Endodermal cell (in vitro differentiated cells): ENCODE data around the gene KRT83. TPM values are rescaled to one million over a fixed set of nuclear protein-coding genes. Genes with fewer than 3 reads are reported as not detected.

ENCODE experiments used
- DNase-seq: peaks from one replicate; pipeline ENCODE4 v3.0.0-alpha.2; 2017
- H3K27ac ChIP-seq: 2 replicates; pipeline ENCODE4 v1.5.1; 2013; ENCODE audit warnings: mild to moderate bottlenecking, low read depth, low read length, moderate library complexity
- H3K27me3 ChIP-seq: 2 replicates; pipeline ENCODE4 v1.6.1; 2013; ENCODE audit warnings: mild to moderate bottlenecking, low read length, moderate library complexity; ENCODE audit not compliant: insufficient read depth, control insufficient read depth, poor library complexity, severe bottlenecking
- H3K36me3 ChIP-seq: 2 replicates; pipeline ENCODE4 v1.7.0; 2013; ENCODE audit warnings: mild to moderate bottlenecking, low read length, moderate library complexity; ENCODE audit not compliant: control insufficient read depth, insufficient read depth
- H3K4me1 ChIP-seq: one replicate; pipeline ENCODE4 v1.7.0; 2013; ENCODE audit warnings: low read length; ENCODE audit not compliant: control insufficient read depth, insufficient read depth
- H3K4me3 ChIP-seq: 2 replicates; pipeline ENCODE4 v1.5.1; 2013; ENCODE audit warnings: mild to moderate bottlenecking, low read length, moderate library complexity
- H3K9ac ChIP-seq: 2 replicates; pipeline ENCODE4 v1.6.1; 2013; ENCODE audit warnings: mild to moderate bottlenecking, low read length, moderate library complexity; ENCODE audit not compliant: poor library complexity, severe bottlenecking; ENCODE audit errors: extremely low read depth
- H3K9me3 ChIP-seq: 2 replicates; pipeline ENCODE4 v1.6.1; 2013; ENCODE audit warnings: mild to moderate bottlenecking, low read length, moderate library complexity; ENCODE audit not compliant: control insufficient read depth
- H3K27ac Mint-ChIP-seq: 2 replicates; pipeline ENCODE4 v1.8.0; 2020; ENCODE audit warnings: mixed read lengths
- H3K27me3 Mint-ChIP-seq: 2 replicates; pipeline ENCODE4 v1.8.0; 2021; ENCODE audit warnings: mild to moderate bottlenecking, mixed read lengths; ENCODE audit not compliant: insufficient read depth
- H3K36me3 Mint-ChIP-seq: 2 replicates; pipeline ENCODE4 v1.8.0; 2020; ENCODE audit warnings: low read depth, mixed read lengths
- H3K4me1 Mint-ChIP-seq: 2 replicates; pipeline ENCODE4 v1.8.0; 2020; ENCODE audit warnings: mixed read lengths
- H3K4me3 Mint-ChIP-seq: 2 replicates; pipeline ENCODE4 v1.8.0; 2020; ENCODE audit warnings: mild to moderate bottlenecking, moderate library complexity, mixed read lengths
- H3K9me3 Mint-ChIP-seq: 2 replicates; pipeline ENCODE4 v1.8.0; 2020; ENCODE audit warnings: mild to moderate bottlenecking, mixed read lengths
- WGBS, 2 experiments: methylation state at CpG; one replicate each; pipeline versions ENCODE4 v1.1.5 to v1.1.7; 2013; ENCODE audit warnings: missing lambda C conversion rate in 2 of 2, mixed read lengths in 1 of 2; ENCODE audit not compliant: insufficient coverage in 1 of 2, insufficient read length in 1 of 2; 5-methylcytosine and 5-hydroxymethylcytosine counted together
- total RNA-seq, 2 donors: library from RNA; stranded (reverse); fragmentation: NEBNext Ultra II Directional in 1 of 2; extraction: Animal tissue kit (Norgen Biotek cat#: 25700) in 1 of 2; gene quantifications; 2 replicates in 1 of 2; 3 replicates in 1 of 2; pipeline ENCODE4 v1.2.1, GENCODE V29; 2021
- TF ChIP-seq, protein P1 (sequence below): fragments of 200-600 bp; sonication (generic); conservative IDR thresholded peaks from 2 replicates; pipeline ENCODE4 v1.5.0; 2021; ENCODE audit warnings: antibody characterized with exemption, mild to moderate bottlenecking

Gene KRT83
- total RNA-seq, 2 donors from 2014 or later: not detected

DNA sequence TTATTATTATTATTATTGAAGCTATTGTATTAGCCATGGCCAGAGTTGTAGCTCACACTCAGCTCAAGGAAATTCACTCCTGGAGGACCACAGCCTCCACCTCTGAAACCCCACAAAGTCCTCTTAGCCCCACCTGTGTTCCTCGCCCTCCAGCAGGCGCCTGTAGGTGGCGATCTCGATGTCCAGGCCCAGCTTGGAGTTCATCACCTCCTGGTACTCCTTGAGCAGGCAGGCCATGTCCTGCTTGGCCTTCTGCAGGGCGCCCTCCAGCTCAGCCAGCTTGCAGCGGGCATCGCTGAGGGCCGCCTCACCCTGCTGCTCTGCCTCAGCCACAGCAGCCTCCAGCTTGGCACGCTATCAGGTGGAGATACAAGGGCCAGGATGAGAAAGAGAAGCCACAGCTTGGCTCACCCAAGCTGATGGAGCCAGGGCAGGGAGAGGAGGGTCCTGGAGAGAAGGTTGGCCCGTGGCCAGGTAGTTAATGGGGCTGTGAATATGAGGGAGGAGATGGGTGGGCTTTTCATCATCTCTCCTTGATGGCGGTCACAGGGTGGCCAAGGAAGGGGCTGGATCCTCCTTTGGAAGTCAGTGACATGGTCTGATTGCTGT, 41.0 kb upstream of the KRT83 start:
- Mint-ChIP-seq H3K36me3 (no peaks in the 10 kb centered on the region), H3K27me3 (peaks cover 8% of the 10 kb centered on the region), H3K4me1 (no peaks in the 10 kb centered on the region), H3K9me3 (no peaks in the 10 kb centered on the region), H3K27ac (no peak overlapping the region), H3K4me3 (no peak overlapping the region)
- H3K36me3 ChIP-seq: no peaks in the 10 kb centered on the region
- no peak overlapping the region for H3K27ac ChIP-seq
- TF ChIP-seq, protein P1, sequence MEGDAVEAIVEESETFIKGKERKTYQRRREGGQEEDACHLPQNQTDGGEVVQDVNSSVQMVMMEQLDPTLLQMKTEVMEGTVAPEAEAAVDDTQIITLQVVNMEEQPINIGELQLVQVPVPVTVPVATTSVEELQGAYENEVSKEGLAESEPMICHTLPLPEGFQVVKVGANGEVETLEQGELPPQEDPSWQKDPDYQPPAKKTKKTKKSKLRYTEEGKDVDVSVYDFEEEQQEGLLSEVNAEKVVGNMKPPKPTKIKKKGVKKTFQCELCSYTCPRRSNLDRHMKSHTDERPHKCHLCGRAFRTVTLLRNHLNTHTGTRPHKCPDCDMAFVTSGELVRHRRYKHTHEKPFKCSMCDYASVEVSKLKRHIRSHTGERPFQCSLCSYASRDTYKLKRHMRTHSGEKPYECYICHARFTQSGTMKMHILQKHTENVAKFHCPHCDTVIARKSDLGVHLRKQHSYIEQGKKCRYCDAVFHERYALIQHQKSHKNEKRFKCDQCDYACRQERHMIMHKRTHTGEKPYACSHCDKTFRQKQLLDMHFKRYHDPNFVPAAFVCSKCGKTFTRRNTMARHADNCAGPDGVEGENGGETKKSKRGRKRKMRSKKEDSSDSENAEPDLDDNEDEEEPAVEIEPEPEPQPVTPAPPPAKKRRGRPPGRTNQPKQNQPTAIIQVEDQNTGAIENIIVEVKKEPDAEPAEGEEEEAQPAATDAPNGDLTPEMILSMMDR: peak; percentile 76
- WGBS, 2 experiments: 86 to 87% methylated on average over 10 to 11 of the region's 11 CpGs
- H3K9me3 ChIP-seq: no peaks in the 10 kb centered on the region
- H3K4me1 ChIP-seq: no peaks in the 10 kb centered on the region
- H3K27me3 ChIP-seq: peaks cover 1% of the 10 kb centered on the region
- DNase-seq: peak; percentile 87
- H3K9ac ChIP-seq: no peak overlapping the region
- no peak overlapping the region for H3K4me3 ChIP-seq

DNA sequence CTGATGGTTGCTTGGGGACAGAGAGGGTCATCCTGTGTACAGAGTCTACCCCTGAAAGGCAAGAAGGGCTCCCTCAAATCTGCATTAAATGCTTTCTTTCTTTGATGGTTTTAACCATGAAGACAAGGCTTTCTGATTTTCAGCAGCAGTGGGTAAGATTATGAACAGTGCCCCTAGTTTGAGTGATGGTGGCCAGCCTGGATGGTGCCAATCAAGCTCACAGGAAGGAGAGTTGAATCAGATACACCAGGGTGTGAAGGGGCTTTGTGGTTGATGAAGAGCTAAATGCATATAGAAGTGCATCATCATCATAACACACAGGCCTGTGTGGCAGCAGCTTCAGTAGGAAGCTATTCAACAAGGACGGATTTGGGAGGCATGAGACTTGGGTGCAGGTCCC, 40.4 kb upstream of the KRT83 start:
- no peaks in the 10 kb centered on the region for H3K36me3 ChIP-seq
- no peak for DNase-seq
- Mint-ChIP-seq H3K4me3 (no peak overlapping the region), H3K27ac (no peak overlapping the region), H3K9me3 (no peaks in the 10 kb centered on the region), H3K27me3 (peaks cover 8% of the 10 kb centered on the region), H3K4me1 (no peaks in the 10 kb centered on the region), H3K36me3 (no peaks in the 10 kb centered on the region)
- H3K4me3 ChIP-seq: no peak overlapping the region
- H3K4me1 ChIP-seq: no peaks in the 10 kb centered on the region
- no peaks in the 10 kb centered on the region for H3K27me3 ChIP-seq
- no peak overlapping the region for H3K27ac ChIP-seq
- TF ChIP-seq, protein P1: no peak
- H3K9ac ChIP-seq: no peak overlapping the region
- H3K9me3 ChIP-seq: no peaks in the 10 kb centered on the region
- WGBS, 2 experiments: 93 to 100% methylated on average over 1 of the region's 1 CpG

DNA sequence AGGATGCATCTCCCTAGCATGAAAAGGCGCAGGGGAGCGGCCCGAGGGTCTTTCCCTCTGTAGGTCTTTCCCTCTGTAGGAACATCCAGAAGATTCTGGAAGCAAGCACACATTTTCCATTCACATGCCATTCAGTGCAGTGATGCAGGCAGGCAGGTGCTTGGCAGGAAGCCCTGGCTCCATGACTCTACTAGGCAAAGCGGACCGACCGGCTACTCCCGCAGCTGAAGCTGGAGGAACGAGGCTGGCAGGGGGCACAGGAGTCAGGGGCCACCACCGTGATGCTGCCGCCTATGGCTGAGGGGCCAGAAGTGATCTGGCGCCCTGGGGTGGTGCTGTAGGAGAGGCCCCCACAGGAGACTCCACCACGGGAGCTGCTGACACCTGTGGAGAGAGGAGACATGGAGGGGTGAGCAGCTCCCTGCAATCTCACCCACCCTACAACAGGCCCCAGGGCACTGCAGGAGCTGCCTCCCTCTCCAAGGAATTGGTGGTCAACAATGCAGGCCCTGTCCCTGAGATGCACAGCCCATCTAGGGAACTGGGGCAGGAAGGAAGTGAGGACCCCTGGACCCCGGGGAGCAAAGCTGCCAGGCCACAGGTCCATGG, 39.6 kb upstream of the KRT83 start:
- TF ChIP-seq, protein P1: no peak
- 89 to 92% methylated on average over 8 to 13 of the region's 13 CpGs for WGBS, 2 experiments
- no peaks in the 10 kb centered on the region for H3K4me1 Mint-ChIP-seq

More for the DNA sequence above, 39.6 kb upstream of the KRT83 start:
- Histone ChIP-seq H3K27me3 (no peaks in the 10 kb centered on the region), H3K4me1 (no peaks in the 10 kb centered on the region), H3K4me3 (no peak overlapping the region), H3K9me3 (no peaks in the 10 kb centered on the region), H3K36me3 (no peaks in the 10 kb centered on the region), H3K9ac (no peak overlapping the region), H3K27ac (no peak overlapping the region)
- H3K4me3 Mint-ChIP-seq: no peak overlapping the region
- no peak overlapping the region for H3K27ac Mint-ChIP-seq
- DNase-seq: no peak
- H3K36me3 Mint-ChIP-seq: no peaks in the 10 kb centered on the region
- no peaks in the 10 kb centered on the region for H3K9me3 Mint-ChIP-seq
- H3K27me3 Mint-ChIP-seq: peaks cover 8% of the 10 kb centered on the region
